H9 (cell line): ENCODE results near the gene UBLCP1. TPM values are rescaled to one million over a fixed set of nuclear protein-coding genes. Genes with fewer than 3 reads are reported as not detected.

Source experiments
- DNase-seq: peaks from one replicate; pipeline ENCODE4 v3.0.0-alpha.2; 2017
- H2AFZ ChIP-seq: one replicate; pipeline ENCODE4 v1.6.1; 2013; ENCODE audit warnings: mild to moderate bottlenecking, low read length, control low read depth, moderate library complexity
- H2AK5ac ChIP-seq: 2 replicates; pipeline ENCODE4 v1.6.1; 2013; ENCODE audit warnings: low read length, control low read depth, mixed read lengths; ENCODE audit not compliant: insufficient read length
- H2BK120ac ChIP-seq: one replicate; pipeline ENCODE4 v1.6.1; 2013; ENCODE audit warnings: low read depth, mild to moderate bottlenecking, low read length, control low read depth, inconsistent platforms; ENCODE audit not compliant: poor library complexity, severe bottlenecking
- H2BK12ac ChIP-seq: 2 replicates; pipeline ENCODE4 v1.6.1; 2013; ENCODE audit warnings: low read length, control low read depth, mixed read lengths, low read depth; ENCODE audit not compliant: insufficient read length
- H2BK15ac ChIP-seq: 2 replicates; pipeline ENCODE4 v1.6.1; 2013; ENCODE audit warnings: low read depth, low read length, control low read depth
- H2BK20ac ChIP-seq: one replicate; pipeline ENCODE4 v1.6.1; 2013; ENCODE audit warnings: low read depth, mild to moderate bottlenecking, low read length, control low read depth, inconsistent platforms; ENCODE audit not compliant: poor library complexity, severe bottlenecking
- H2BK5ac ChIP-seq: 2 replicates; pipeline ENCODE4 v1.6.1; 2013; ENCODE audit warnings: low read length, control low read depth, mixed read lengths; ENCODE audit not compliant: insufficient read length
- H3K14ac ChIP-seq: 2 replicates; pipeline ENCODE4 v1.6.1; 2013; ENCODE audit warnings: low read length, control low read depth; ENCODE audit not compliant: insufficient read depth
- H3K18ac ChIP-seq: 2 replicates; pipeline ENCODE4 v1.6.1; 2013; ENCODE audit warnings: low read depth, mild to moderate bottlenecking, mixed read lengths, low read length, control low read depth; ENCODE audit not compliant: insufficient read length
- H3K23ac ChIP-seq: 2 replicates; pipeline ENCODE4 v1.6.1; 2013; ENCODE audit warnings: low read length, control low read depth, mixed read lengths, low read depth; ENCODE audit not compliant: insufficient read length
- H3K23me2 ChIP-seq: 2 replicates; pipeline ENCODE4 v1.6.1; 2013; ENCODE audit warnings: low read depth, mild to moderate bottlenecking, mixed read lengths, low read length, control low read depth; ENCODE audit not compliant: insufficient read length, poor library complexity, severe bottlenecking
- H3K27ac ChIP-seq: 2 replicates; pipeline ENCODE4 v1.5.1; 2013; ENCODE audit warnings: low read length, control low read depth, mixed read lengths, low read depth; ENCODE audit not compliant: insufficient read length
- H3K27me3 ChIP-seq: 2 replicates; pipeline ENCODE4 v1.6.1; 2013; ENCODE audit warnings: low read length, control low read depth, inconsistent platforms; ENCODE audit not compliant: insufficient read depth
- H3K4ac ChIP-seq: 2 replicates; pipeline ENCODE4 v1.6.1; 2013; ENCODE audit warnings: low read depth, mild to moderate bottlenecking, control low read depth, inconsistent platforms, low read length, moderate library complexity
- H3K4me1 ChIP-seq: 2 replicates; pipeline ENCODE4 v1.6.1; 2013; ENCODE audit warnings: low read length, control low read depth, inconsistent platforms; ENCODE audit not compliant: insufficient read depth
- H3K4me2 ChIP-seq: 2 replicates; pipeline ENCODE4 v1.6.1; 2013; ENCODE audit warnings: low read length, control low read depth, mixed read lengths; ENCODE audit not compliant: insufficient read length, insufficient read depth
- H3K56ac ChIP-seq: 2 replicates; pipeline ENCODE4 v1.6.1; 2013; ENCODE audit warnings: low read depth, mild to moderate bottlenecking, mixed read lengths, low read length, control low read depth; ENCODE audit not compliant: insufficient read length
- H3K79me1 ChIP-seq: 2 replicates; pipeline ENCODE4 v1.6.1; 2013; ENCODE audit warnings: low read depth, mild to moderate bottlenecking, moderate library complexity, low read length, control low read depth, inconsistent platforms; ENCODE audit not compliant: insufficient read depth, poor library complexity, severe bottlenecking
- H3K79me2 ChIP-seq: 2 replicates; pipeline ENCODE4 v1.6.1; 2013; ENCODE audit warnings: low read length, control low read depth, inconsistent platforms; ENCODE audit not compliant: insufficient read depth
- H3K9ac ChIP-seq: 2 replicates; pipeline ENCODE4 v1.6.1; 2013; ENCODE audit warnings: low read length, control low read depth, mixed read lengths; ENCODE audit not compliant: insufficient read length; ENCODE audit errors: extremely low read depth
- H3K9me3 ChIP-seq: one replicate; pipeline ENCODE4 v1.6.1; 2013; ENCODE audit warnings: low read depth, low read length, inconsistent platforms; ENCODE audit not compliant: control insufficient read depth
- H3T11ph ChIP-seq: one replicate; pipeline ENCODE4 v1.6.1; 2013; ENCODE audit warnings: mild to moderate bottlenecking, low read length, control low read depth, inconsistent platforms
- H4K20me1 ChIP-seq: one replicate; pipeline ENCODE4 v1.6.1; 2013; ENCODE audit not compliant: control insufficient read depth, insufficient read length, insufficient read depth
- H4K5ac ChIP-seq: 2 replicates; pipeline ENCODE4 v1.6.1; 2013; ENCODE audit warnings: low read depth, mild to moderate bottlenecking, mixed read lengths, low read length, control low read depth; ENCODE audit not compliant: insufficient read length
- H4K8ac ChIP-seq: replicated peaks from 2 replicates; pipeline ENCODE4 v1.6.1; 2013; ENCODE audit warnings: low read length, control low read depth, mixed read lengths, low read depth; ENCODE audit not compliant: insufficient read length
- H4K91ac ChIP-seq: 2 replicates; pipeline ENCODE4 v1.6.1; 2013; ENCODE audit warnings: low read depth, mild to moderate bottlenecking, moderate library complexity, mixed read lengths, low read length, control low read depth; ENCODE audit not compliant: insufficient read length
- H3K27ac Mint-ChIP-seq, 3 experiments: 2 replicates in 2 of 3; 3 replicates in 1 of 3; pipeline ENCODE4 v1.8.0; 2020 to 2021; ENCODE audit warnings: mixed read lengths in 3 of 3, mild to moderate bottlenecking in 1 of 3, moderate library complexity in 1 of 3
- H3K27me3 Mint-ChIP-seq: 2 replicates; pipeline ENCODE4 v1.8.0; 2021; ENCODE audit warnings: low read depth, mild to moderate bottlenecking, moderate library complexity, mixed read lengths
- H3K36me3 Mint-ChIP-seq, 3 experiments: 2 replicates in 2 of 3; 3 replicates in 1 of 3; pipeline ENCODE4 v1.8.0; 2020 to 2021; ENCODE audit warnings: low read depth in 3 of 3, mixed read lengths in 3 of 3; ENCODE audit not compliant: insufficient read depth in 1 of 3
- H3K4me1 Mint-ChIP-seq, 2 experiments: 2 replicates each; pipeline ENCODE4 v1.8.0; 2020; ENCODE audit warnings: mixed read lengths in 2 of 2
- H3K4me3 Mint-ChIP-seq, 2 experiments: 2 replicates in 1 of 2; 3 replicates in 1 of 2; pipeline ENCODE4 v1.8.0; 2020 to 2021; ENCODE audit warnings: mild to moderate bottlenecking in 2 of 2, mixed read lengths in 2 of 2, moderate library complexity in 1 of 2
- H3K9me3 Mint-ChIP-seq, 2 experiments: 2 replicates in 1 of 2; 3 replicates in 1 of 2; pipeline ENCODE4 v1.8.0; 2020; ENCODE audit warnings: mild to moderate bottlenecking in 2 of 2, mixed read lengths in 2 of 2, moderate library complexity in 1 of 2
- CTCF ChIP-seq: fragments of 200-600 bp; sonication (generic); conservative IDR thresholded peaks from 3 replicates; pipeline ENCODE4 v1.8.0; 2021; ENCODE audit warnings: antibody characterized with exemption, mild to moderate bottlenecking
- WGBS: extraction: QIAGEN DNeasy Blood & Tissue Kit; methylation state at CpG from one replicate; pipeline ENCODE4 v1.1.7; 2013; ENCODE audit warnings: missing lambda C conversion rate, low lambda C conversion rate, mixed read lengths; ENCODE audit not compliant: insufficient read length; ENCODE audit errors: extremely low coverage; 5-methylcytosine and 5-hydroxymethylcytosine counted together
- total RNA-seq: library from RNA; stranded (reverse); gene quantifications from 2 replicates; pipeline ENCODE4 v1.2.1, GENCODE V29; 2021

UBLCP1 gene
- total RNA-seq, 1 experiment from 2014 or later: 37.9 TPM

DNA sequence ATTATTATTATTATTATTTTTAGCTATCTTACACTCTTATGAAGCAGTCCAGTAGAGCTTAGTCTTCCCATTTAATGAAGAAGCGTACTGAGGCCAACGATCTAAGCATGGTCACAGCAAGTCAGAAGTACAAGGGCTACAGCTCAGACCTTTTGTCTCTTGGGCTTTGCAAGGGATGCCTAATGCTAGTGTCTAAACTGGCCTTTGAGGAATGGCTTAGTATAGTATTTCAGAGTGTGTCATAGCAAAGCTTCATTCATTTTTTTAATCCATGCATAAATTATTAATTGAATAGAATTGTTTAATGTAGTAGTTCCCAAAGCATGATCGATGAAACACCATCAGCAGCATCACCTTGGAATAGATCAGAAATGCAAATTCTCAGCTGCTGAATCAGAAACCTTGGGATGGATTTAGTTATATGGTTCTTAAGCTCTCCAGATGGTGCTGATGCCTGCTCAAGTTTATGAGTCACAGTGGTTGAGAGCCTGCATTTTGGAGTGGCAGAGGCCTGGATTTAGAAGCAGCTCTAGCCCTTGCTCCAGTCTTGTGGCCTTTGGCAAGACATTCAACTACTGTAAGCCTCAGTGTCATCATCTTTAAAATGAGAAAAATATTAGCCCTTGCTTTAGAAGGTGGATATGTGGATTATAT is 61.1 kb downstream of the UBLCP1 start:
- Histone ChIP-seq H3K18ac (no peak overlapping the region), H2BK120ac (no peak overlapping the region), H3K9ac (no peak overlapping the region), H3K56ac (no peak overlapping the region), H3K23me2 (no peaks in the 10 kb centered on the region), H4K91ac (no peak overlapping the region), H2BK5ac (no peak overlapping the region), H2AFZ (no peak overlapping the region), H2BK20ac (no peak overlapping the region), H3T11ph (no peak overlapping the region), H2BK15ac (no peak overlapping the region), H3K4me2 (no peak overlapping the region), H4K5ac (no peak overlapping the region), H3K27ac (no peak overlapping the region), H2BK12ac (no peak overlapping the region), H3K4me1 (no peaks in the 10 kb centered on the region), H3K23ac (no peak overlapping the region), H3K79me1 (no peaks in the 10 kb centered on the region), H3K27me3 (no peaks in the 10 kb centered on the region), H3K79me2 (no peaks in the 10 kb centered on the region), H2AK5ac (no peak overlapping the region), H3K9me3 (no peaks in the 10 kb centered on the region), H4K8ac (no peak overlapping the region), H3K4ac (no peak overlapping the region), H3K14ac (no peak overlapping the region), H4K20me1 (no peaks in the 10 kb centered on the region)
- H3K4me1 Mint-ChIP-seq: no peaks in the 10 kb centered on the region
- no CpG with 5 or more reads among the region's 3 CpGs for whole genome bisulfite sequencing
- no peaks in the 10 kb centered on the region for H3K36me3 Mint-ChIP-seq
- peaks cover 9% of the 10 kb centered on the region; the same call in 1 of the 2 replicates for H3K27me3 Mint-ChIP-seq
- H3K27ac Mint-ChIP-seq: no peak overlapping the region
- no peak for DNase-seq
- no peak overlapping the region for H3K4me3 Mint-ChIP-seq
- H3K9me3 Mint-ChIP-seq: no peaks in the 10 kb centered on the region
- TF ChIP-seq CTCF: no peak
